GM23248 (cell line): Measurements from ENCODE around the gene RGS14. TPM values are rescaled to one million over a fixed set of nuclear protein-coding genes. Genes with fewer than 3 reads are reported as not detected.
A peak's percentile ranks its signal among the peaks of the same experiment; 100 is the strongest.

Experiments
- DNase-seq: peaks from one replicate; pipeline ENCODE4 v3.0.0-alpha.2; 2015
- H2AFZ ChIP-seq: fragments of 200-600 bp; sonication (generic); 2 replicates; pipeline ENCODE4 v1.6.1; 2016; ENCODE audit warnings: antibody characterized with exemption
- H3F3A ChIP-seq: fragments of 200-600 bp; sonication (generic); 2 replicates; pipeline ENCODE4 v1.6.1; 2016; ENCODE audit warnings: mild to moderate bottlenecking, antibody characterized with exemption, mixed run types; ENCODE audit not compliant: insufficient read depth
- H3K27ac ChIP-seq: fragments of 200-600 bp; sonication (generic); 2 replicates; pipeline ENCODE4 v1.5.1; 2016; ENCODE audit warnings: mild to moderate bottlenecking
- H3K27me3 ChIP-seq: fragments of 200-600 bp; sonication (generic); replicated peaks from 2 replicates; pipeline ENCODE4 v1.6.1; 2016; ENCODE audit warnings: mild to moderate bottlenecking; ENCODE audit not compliant: insufficient read depth
- H3K36me3 ChIP-seq: fragments of 200-600 bp; sonication (generic); 2 replicates; pipeline ENCODE4 v1.6.1; 2016; ENCODE audit warnings: low read depth, mild to moderate bottlenecking
- H3K4me1 ChIP-seq: fragments of 200-600 bp; sonication (generic); 2 replicates; pipeline ENCODE4 v1.6.1; 2016; ENCODE audit warnings: mild to moderate bottlenecking; ENCODE audit not compliant: insufficient read depth
- H3K4me2 ChIP-seq: fragments of 200-600 bp; sonication (generic); one replicate; pipeline ENCODE4 v1.6.1; 2016; ENCODE audit warnings: mild to moderate bottlenecking; ENCODE audit not compliant: unreplicated experiment
- H3K4me3 ChIP-seq: fragments of 200-600 bp; sonication (generic); 2 replicates; pipeline ENCODE4 v1.5.1; 2016; ENCODE audit warnings: mild to moderate bottlenecking
- H3K79me2 ChIP-seq: fragments of 200-600 bp; sonication (generic); 2 replicates; pipeline ENCODE4 v1.6.1; 2016; ENCODE audit warnings: mild to moderate bottlenecking; ENCODE audit not compliant: insufficient read depth
- H3K9ac ChIP-seq: fragments of 200-600 bp; sonication (generic); 2 replicates; pipeline ENCODE4 v1.6.1; 2016; ENCODE audit warnings: mild to moderate bottlenecking
- H3K9me2 ChIP-seq: fragments of 200-600 bp; sonication (generic); 2 replicates; pipeline ENCODE4 v1.6.1; 2016; ENCODE audit warnings: mixed run types, mild to moderate bottlenecking, moderate library complexity; ENCODE audit not compliant: insufficient read depth
- H3K9me3 ChIP-seq: fragments of 200-600 bp; sonication (generic); one replicate; pipeline ENCODE4 v1.6.1; 2017; ENCODE audit warnings: low read depth
- H4K20me1 ChIP-seq: fragments of 200-600 bp; sonication (generic); 2 replicates; pipeline ENCODE4 v1.6.0; 2016; ENCODE audit not compliant: insufficient read depth
- EZH2 ChIP-seq: fragments of 200-600 bp; sonication (generic); IDR thresholded peaks from 2 replicates; pipeline ENCODE4 v1.6.1; 2018; ENCODE audit warnings: antibody characterized with exemption, mild to moderate bottlenecking; ENCODE audit not compliant: insufficient read depth, poor library complexity, severe bottlenecking
- EZH2phosphoT487 ChIP-seq: fragments of 200-600 bp; sonication (generic); IDR thresholded peaks from 2 replicates; pipeline ENCODE4 v1.6.1; 2018; ENCODE audit warnings: antibody characterized with exemption, moderate library complexity, mild to moderate bottlenecking, low read depth; ENCODE audit not compliant: insufficient read depth
- WGBS, 2 experiments: methylation state at CpG; one replicate each; pipeline ENCODE4 v1.1.6; 2015 to 2017; ENCODE audit warnings: low lambda C conversion rate in 2 of 2, low coverage in 1 of 2; ENCODE audit errors: missing lambda C conversion rate in 2 of 2; 5-methylcytosine and 5-hydroxymethylcytosine counted together
- in situ Hi-C: fragments of 300-500 bp; cut with MboI; formaldehyde crosslinking; loops from 2 replicates; pipeline ENCODE4 v1.15.0; 2020
- polyA plus RNA-seq: library from polyadenylated mRNA; unstranded; fragments of >200 nt; fragmentation: Nextera tagmentation; extraction: Ambion mirVana; gene quantifications from 2 replicates; pipeline ENCODE4 v1.2.1, GENCODE V29; 2016
- total RNA-seq: library from RNA; depleted of rRNA; stranded (reverse); fragments of >200 nt; shearing (Covaris generic); gene quantifications from 2 replicates; pipeline ENCODE4 v1.2.3, GENCODE V29; 2014

Gene RGS14
- total and polyA plus RNA-seq, 2 experiments from 2014 or later: 2.5 to 6.4 TPM

DNA sequence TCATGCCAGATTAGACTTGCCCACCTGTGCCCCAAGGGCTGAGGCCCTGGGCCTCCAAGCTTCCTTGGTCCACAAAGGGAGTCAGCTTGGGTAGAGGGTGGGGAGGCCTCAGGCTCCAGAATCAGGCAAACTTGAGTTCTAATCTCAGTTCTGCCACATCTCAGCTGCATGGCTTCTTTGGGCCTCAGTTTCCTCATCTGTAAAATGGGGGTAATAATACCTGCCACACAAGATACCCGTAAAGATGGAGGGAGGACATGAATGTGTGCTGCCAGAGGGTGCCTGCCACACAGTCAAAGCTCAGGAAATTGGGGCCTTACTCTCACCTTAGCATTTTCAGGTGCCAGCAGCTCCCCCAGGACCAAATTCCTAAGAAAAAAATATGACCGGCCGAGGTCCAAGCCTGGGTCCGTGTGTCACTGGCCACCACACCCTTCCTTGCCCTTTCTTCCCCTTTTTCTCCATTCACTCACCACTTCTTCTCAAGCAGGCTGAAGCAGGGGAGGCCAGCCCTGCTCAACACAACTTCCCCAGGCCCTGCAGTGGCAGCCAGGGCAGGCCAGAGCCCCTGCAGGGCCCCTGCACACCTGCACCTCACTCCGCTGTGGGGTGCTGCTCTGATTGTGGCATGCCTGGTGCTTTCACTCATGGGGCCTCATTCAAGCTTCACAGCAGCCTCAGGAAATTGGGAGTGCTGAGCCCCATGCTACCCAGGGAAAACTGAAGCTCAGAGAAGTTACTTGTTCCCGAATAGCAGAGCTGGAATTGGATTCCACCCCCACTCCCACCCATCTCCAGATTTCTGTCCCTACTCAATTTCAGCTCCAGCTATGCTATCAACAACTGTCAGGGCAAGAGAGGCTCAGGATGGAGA, 3.9 kb downstream of the RGS14 start:
- Histone ChIP-seq H3K9ac (no peak overlapping the region), H3F3A (no peaks in the 10 kb centered on the region), H3K27me3 (no peaks in the 10 kb centered on the region), H3K9me2 (no peaks in the 10 kb centered on the region), H3K27ac (no peak overlapping the region), H3K36me3 (no peaks in the 10 kb centered on the region), H3K4me2 (no peak overlapping the region), H2AFZ (no peak overlapping the region), H4K20me1 (no peaks in the 10 kb centered on the region), H3K4me1 (peaks cover 12% of the 10 kb centered on the region; the same call in 1 of the 2 replicates), H3K4me3 (no peak overlapping the region), H3K9me3 (no peaks in the 10 kb centered on the region), H3K79me2 (no peaks in the 10 kb centered on the region)
- no peak for DNase-seq
- TF ChIP-seq EZH2: no peak
- no peak for TF ChIP-seq EZH2phosphoT487
- in situ Hi-C loops: no loop called here
- WGBS, 2 experiments: 61 to 62% methylated on average over 6 of the region's 6 CpGs

DNA sequence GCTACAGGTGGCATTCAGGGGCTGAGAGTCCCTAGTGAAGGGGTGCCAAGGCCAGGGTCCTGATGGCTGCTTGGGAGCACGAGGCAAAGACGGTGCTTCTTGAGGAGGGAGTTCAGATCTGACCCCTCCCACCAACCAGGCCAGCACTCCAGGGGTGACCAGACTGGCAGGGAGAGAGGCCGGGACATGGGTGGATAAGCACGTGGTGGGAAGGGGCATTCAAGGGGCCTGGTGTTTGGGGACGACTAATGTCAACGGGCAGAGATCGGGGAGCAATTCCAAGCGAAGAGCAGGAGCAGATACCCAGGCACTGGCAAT, 4.5 kb downstream of the RGS14 start:
- H3F3A ChIP-seq: no peaks in the 10 kb centered on the region
- H3K9me2 ChIP-seq: no peaks in the 10 kb centered on the region
- H3K36me3 ChIP-seq: no peaks in the 10 kb centered on the region
- DNase-seq: no peak
- no peak overlapping the region for H3K9ac ChIP-seq
- no peak overlapping the region for H2AFZ ChIP-seq
- H3K9me3 ChIP-seq: no peaks in the 10 kb centered on the region
- no peaks in the 10 kb centered on the region for H3K27me3 ChIP-seq
- no peak overlapping the region for H3K4me3 ChIP-seq
- in situ Hi-C loops: no loop called here
- no peak overlapping the region for H3K4me2 ChIP-seq
- H3K79me2 ChIP-seq: no peaks in the 10 kb centered on the region
- WGBS, 2 experiments: 52 to 58% methylated on average over 8 of the region's 8 CpGs
- H4K20me1 ChIP-seq: no peaks in the 10 kb centered on the region
- TF ChIP-seq EZH2 (no peak), EZH2phosphoT487 (no peak)
- H3K27ac ChIP-seq: no peak overlapping the region
- H3K4me1 ChIP-seq: peaks cover 15% of the 10 kb centered on the region; the same call in 1 of the 2 replicates

DNA sequence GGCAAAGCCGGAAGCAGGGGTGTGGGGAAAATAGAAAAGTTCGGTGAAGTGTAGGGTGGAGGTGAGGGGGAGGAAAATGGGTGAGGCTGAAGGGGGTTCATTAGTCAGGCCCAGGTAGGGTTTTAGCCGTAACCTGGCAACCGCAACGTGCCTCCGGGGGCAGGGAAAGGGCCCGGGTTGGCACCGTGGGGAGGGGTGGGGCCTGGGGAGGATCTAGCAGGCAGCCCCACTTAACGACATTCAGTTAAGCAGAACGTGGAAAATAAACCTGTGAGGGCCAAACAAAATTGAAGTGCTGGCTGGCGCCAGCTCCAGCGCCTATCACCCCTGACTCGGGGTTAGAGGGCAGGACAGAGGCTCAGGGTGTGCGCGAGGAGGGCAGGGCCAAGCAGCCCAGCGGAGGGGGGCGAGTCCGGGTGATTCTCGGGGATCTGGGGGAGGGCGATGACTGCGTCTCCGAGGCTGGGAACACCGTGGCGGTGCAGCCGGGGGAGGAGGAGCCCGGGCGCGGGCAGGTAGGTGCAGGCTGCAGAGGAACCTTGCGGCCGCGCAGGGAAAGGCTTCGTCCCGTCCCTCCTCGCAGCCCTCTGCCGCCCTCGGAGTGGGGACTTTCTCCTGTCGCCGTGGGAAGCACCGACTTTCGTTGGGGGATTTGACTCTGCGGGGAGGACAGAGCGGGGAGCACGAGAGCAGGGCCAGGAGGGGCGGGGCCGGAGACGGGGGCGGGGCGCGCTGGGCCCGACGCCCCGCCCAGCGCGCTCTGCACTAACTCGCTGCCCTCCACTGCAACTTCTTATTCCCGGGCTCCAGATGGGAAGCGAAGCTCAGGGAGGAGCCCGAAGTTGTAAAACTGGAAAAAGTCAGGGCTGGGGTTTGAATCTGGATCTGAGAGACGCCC, 5.1 kb downstream of the RGS14 start:
- H3K4me3 ChIP-seq: peak overlapping the region; percentile 47

DNA sequence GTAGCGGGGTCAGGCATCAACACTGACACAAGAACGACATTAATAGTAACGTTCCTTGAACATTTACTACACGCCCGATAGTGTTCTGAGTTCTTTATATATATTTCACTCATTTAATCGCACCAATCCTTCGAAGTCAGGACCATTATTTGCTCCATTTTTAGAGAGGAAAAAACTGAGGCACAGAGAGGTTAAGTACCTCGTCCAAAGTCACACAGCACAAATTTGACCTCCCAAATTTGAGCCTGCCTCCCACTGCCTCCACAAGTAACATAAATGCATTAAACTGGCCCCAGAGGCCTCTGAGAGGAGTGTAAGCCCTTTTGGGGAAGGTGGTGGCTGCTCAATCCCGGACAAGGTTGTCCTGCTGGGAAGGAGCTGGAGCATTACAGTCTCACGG, 5.8 kb downstream of the RGS14 start:
- Histone ChIP-seq H3F3A (no peaks in the 10 kb centered on the region), H3K27ac (no peak overlapping the region), H3K27me3 (no peaks in the 10 kb centered on the region), H4K20me1 (no peaks in the 10 kb centered on the region), H3K4me2 (peak overlapping the region; percentile 69), H3K9me2 (no peaks in the 10 kb centered on the region), H3K9ac (no peak overlapping the region), H3K4me1 (peaks cover 19% of the 10 kb centered on the region), H3K9me3 (no peaks in the 10 kb centered on the region), H3K36me3 (no peaks in the 10 kb centered on the region), H3K79me2 (no peaks in the 10 kb centered on the region), H2AFZ (peak overlapping the region; percentile 67), H3K4me3 (peak overlapping the region; percentile 47)
- TF ChIP-seq EZH2phosphoT487 (no peak), EZH2 (no peak)
- in situ Hi-C loops: no loop called here
- WGBS, 2 experiments: 28 to 29% methylated on average over 10 of the region's 10 CpGs
- no peak for DNase-seq

More for the DNA sequence above, 5.1 kb downstream of the RGS14 start:
- TF ChIP-seq EZH2phosphoT487 (no peak), EZH2 (no peak)
- H2AFZ ChIP-seq: peak overlapping the region; percentile 67
- H3F3A ChIP-seq: no peaks in the 10 kb centered on the region
- no peaks in the 10 kb centered on the region for H3K79me2 ChIP-seq
- WGBS, 2 experiments: 14 to 17% methylated on average over 37 to 58 of the region's 59 CpGs
- DNase-seq: peak; percentile 70
- no peaks in the 10 kb centered on the region for H3K9me2 ChIP-seq
- peaks cover 19% of the 10 kb centered on the region for H3K4me1 ChIP-seq
- H3K4me2 ChIP-seq: peak overlapping the region; percentile 69
- no peaks in the 10 kb centered on the region for H3K36me3 ChIP-seq
- H3K27ac ChIP-seq: no peak overlapping the region
- in situ Hi-C loops: no loop called here
- no peaks in the 10 kb centered on the region for H3K9me3 ChIP-seq
- no peak overlapping the region for H3K9ac ChIP-seq
- H4K20me1 ChIP-seq: no peaks in the 10 kb centered on the region
- no peaks in the 10 kb centered on the region for H3K27me3 ChIP-seq
